Measurements from ENCODE around the gene WNT11. TPM values are rescaled to one million over a fixed set of nuclear protein-coding genes. Genes with fewer than 3 reads are reported as not detected.

Gene WNT11
- 0.13 TPM in 1 of 2 replicates, not detected in the other for total RNA-seq

GRCh38 chr11:76206327-76207081 is at the start of gene WNT11:
Gene WNT11 (minus strand): TSS chr11:76206502. CDS start chr11:76206407, 95 bp downstream.
- DNase-seq (ENCODE audit: low read depth in 2 of 2), result peak in 1 of 2 donors; percentile 43

GRCh38 chr11:76253416-76253815 is 47.1 kb upstream of the WNT11 start:
- no peak for DNase-seq (ENCODE audit: low read depth in 2 of 2)

GRCh38 chr11:76252631-76253070 is 46.3 kb upstream of the WNT11 start:
- DNase-seq (ENCODE audit: low read depth in 2 of 2), result no peak

GRCh38 chr11:76251576-76251975 is 45.3 kb upstream of the WNT11 start:
- DNase-seq (ENCODE audit: low read depth in 2 of 2), result no peak

DNA sequence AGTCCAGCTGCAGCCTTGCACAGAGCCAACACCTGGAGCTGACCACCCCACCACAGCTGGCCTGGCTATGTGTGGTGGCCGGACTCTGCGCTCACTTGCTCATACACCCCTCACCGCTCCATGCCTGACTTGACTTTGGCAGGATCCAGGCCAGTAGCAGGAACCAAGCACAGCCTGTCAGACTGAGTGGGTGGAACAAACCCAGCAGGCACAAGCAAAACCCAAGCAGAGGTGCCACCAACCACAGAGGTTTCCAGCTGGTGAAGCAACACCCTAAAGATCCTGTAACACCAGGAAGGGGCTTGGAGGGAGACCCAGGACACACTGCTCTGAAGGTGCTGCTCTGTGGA is 44.9 kb upstream of the WNT11 start:
- DNase-seq (ENCODE audit: low read depth in 2 of 2), result no peak

GRCh38 chr11:76250520-76251225 is 44.4 kb upstream of the WNT11 start:
- DNase-seq (ENCODE audit: low read depth in 2 of 2), result no peak

- no peak for DNase-seq (ENCODE audit: low read depth in 2 of 2)
These were observed 43.0 kb upstream of the WNT11 start for GRCh38 chr11:76249195-76249741.

DNA sequence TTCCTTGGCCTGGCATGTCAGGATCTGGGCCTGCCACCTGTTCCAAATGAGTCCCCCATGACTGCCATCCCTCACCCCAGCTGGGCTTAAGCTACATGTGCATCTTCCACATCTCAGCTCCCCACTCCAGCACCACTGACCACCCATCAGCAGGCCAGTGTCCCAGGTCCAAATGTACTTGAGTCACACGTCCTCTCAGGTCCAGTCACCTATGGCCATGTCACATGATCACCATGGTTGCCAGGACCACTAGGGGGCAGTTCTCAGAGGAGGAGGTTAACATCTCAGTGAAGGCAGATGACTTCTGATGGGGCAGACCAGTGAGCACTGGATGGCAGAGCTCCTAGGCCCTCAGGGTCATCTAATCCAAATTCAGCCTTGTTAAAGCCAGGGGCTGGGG is 41.9 kb upstream of the WNT11 start:
- peak; percentile 22 to 51 for DNase-seq (ENCODE audit: low read depth in 2 of 2)

GRCh38 chr11:76247091-76247490 is 40.8 kb upstream of the WNT11 start:
- DNase-seq (ENCODE audit: low read depth in 2 of 2), result no peak

DNA sequence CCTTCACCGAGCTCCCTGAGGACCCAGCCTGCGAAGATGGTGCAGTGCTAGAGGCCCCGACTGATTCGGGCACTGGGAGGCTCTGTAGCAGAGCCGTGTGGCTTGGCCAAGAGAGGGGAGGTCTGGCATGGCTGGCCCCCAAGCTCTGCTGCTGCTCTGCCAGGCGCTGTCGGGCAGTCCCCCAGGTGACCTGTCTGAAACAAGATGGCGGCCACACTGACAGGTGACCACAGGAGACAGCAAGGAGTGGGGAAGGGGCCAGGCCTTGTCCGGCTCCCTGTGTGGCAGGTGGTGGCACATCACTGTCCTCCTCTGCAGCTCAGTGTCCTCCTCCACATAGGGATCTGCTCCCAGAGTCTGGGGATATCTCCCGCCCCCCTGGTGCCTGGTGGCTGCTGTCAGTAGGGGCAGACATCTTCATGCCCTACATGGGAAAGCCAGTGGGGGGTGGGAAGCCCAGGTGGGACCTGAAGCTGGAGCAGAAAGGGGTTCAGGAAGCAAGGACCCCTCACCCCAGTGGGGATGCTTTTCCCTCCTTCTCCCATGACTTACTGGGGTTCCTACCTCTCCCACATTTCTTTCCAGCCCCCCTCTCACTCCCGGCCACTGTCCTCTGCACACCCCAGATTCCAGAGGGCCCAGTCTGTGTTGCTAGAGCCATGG is 40.1 kb upstream of the WNT11 start:
- DNase-seq (ENCODE audit: low read depth in 2 of 2), result no peak

DNA sequence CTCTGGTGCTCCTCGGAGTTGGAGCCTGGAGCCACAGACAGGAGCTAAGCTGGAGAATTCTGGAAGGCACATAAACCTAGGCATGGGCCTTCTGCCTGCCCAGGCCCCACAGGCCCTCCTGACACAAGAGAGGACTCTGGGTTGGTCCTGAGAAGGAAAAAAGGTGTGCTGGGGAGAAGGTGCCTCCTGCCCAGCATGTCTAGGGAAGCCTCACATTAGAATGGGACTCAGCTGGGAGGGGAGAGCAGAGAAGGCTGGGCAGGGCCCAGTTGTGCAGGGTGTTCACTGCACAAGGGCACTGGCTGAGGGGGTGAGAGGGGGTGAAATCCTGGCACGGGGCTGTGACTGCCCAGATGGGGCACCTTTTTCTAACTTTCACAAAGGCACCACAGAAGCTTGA is 39.4 kb upstream of the WNT11 start:
- DNase-seq (ENCODE audit: low read depth in 2 of 2), result no peak

- no peak for DNase-seq (ENCODE audit: low read depth in 2 of 2)
These were observed 38.1 kb upstream of the WNT11 start for GRCh38 chr11:76244316-76244851.

GRCh38 chr11:76243957-76244285 is 37.6 kb upstream of the WNT11 start:
- no peak for DNase-seq (ENCODE audit: low read depth in 2 of 2)

DNA sequence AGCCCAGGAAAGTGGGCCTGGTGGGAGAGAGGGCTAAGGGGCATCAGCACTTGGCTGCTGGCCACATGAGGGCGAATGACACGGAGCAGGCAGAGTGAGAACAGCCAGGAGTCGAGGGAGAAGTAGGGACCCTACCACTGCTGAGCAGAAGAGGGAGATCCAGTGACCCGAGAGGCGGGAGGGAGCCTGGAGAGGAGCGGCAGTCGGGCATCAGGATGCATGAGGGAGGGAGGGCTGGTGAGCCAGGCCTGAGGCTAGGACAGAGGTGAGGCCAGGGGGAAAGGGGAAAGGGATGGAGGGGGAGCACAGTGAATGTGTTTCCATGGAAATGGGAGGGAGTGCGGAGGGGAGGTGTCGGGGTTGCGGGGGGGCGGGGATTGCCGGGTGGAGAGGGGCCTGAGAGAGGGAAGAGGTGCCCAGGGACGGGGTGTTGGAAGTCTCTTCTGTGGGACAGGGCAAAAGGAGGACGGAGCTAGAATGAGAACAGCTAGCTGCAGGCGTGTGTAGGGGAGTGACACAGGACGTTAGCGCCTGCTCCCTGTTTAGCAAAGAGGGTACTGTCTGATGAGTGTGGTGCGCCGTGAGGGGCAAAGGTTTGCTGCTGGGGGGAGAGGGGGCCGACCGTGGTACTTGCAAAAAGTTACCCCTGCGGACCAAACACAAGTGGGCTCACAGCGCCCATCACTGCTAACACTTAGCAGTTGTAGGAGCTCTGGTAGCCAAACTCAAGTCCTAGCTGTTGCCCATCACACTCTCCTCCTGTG is 37.1 kb upstream of the WNT11 start:
- DNase-seq (ENCODE audit: low read depth in 2 of 2), result no peak

DNA sequence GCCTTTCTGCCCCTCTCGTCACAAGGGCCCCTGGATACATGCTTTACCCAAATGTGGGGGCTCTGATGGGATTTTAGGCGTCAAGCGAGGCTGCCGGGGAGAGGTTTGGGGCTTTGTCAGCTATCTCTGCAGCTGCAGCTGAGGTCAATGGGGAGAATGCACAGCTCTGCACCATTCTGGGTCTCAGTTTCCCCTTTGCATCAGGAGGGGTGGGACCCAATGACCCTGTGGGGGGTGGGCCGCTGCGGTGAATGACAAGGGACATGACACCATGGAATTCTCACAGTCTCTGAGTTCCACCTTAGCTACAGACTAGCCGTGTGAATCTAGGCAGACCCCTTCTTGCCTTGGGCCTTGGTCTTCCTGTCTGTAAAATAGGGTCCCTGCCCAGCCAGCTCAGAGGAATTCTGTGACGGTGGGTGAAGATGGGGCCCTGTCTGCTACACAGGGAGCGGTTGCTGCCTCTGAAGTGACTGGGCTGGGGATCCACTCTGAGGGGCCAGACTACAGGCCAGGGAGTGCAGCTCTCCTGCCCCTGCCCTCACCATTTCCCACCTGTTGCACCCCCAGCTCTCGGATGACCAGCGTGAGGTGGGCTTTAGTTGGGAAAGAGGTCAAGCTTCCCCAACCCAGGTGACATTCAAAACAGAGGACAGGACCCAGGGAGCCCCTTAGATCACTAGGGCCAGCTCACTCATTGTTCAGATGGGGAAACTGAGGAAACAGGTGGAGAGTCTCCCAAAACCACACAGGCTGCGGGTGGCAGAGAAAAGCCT is 35.9 kb upstream of the WNT11 start:
- no peak for DNase-seq (ENCODE audit: low read depth in 2 of 2)

DNA sequence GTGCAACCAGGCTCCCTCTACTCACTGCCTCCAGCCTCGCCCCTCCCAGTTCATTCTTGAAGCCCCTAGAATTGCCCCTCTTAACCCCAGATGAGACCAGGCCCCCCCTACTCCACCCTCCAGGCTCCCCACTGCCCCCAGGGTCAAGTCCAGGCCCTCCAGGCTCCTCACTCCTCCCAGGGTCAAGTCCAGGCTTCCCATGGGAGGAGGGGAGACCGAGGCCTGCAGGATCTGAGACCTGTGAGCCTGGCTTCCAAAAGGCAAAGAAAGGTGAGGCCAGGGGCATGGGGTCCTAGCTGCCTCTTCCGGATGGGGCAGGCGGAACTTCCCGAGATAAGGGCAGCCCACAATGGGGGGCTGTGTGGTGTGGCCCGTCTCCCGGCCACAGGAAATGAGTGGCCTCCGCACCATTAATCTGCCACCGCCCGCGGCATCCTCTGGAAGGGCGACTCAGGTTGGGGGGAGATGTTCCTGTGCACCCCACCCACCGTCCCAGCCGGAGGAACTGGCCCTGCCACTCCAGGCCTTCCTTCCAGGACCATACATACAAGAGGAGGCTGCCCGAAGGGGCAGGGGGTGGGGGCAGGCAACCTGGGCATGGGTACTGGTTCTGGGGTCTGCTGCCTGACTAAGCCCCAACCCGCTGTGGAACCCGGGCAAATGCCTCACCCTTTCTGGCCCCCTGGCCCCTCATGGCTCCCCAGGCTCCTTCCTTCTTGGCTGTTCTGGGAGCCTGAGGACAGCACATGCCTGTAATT is 35.1 kb upstream of the WNT11 start:
- DNase-seq (ENCODE audit: low read depth in 2 of 2), result no peak

DNA sequence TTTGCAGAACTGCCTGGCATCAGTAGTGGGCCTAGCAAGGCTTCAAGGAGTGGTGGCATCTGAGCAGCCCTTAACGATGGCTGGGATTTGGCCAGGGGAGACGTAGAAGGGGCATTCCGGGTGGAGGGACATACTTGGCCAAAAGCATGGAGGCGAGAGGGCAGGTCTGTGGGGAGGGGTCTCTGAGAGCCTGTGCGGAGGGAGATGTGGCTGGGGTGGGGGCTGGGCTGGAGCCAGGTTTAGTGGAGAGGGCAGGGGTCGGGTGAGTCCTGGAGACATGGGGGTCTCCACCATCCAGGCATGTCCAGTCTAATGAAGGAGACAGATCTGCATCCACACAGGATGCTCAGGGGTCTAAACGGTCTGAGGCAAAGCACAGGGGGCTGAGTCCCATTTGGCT is 34.4 kb upstream of the WNT11 start:
- no peak for DNase-seq (ENCODE audit: low read depth in 2 of 2)

DNA sequence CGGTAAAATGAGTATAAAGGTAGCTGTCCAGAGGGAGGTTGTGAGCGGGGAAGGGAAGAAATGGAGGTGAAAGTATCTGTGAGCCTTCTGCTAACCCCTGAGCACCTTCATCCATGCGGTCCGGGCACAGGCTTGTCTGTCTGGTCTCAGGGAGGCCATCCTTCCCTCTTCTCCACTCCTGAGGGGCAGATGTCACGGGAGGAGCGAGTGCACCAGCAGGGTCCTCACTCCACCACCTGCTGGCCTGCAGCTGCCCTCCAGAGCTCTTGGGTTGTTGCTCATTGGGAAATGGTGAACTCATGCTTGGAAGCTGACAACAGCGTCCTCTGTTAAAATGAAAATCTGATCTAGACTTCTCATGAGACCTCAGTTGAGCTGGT is 33.8 kb upstream of the WNT11 start:
- DNase-seq (ENCODE audit: low read depth in 2 of 2), result no peak

- DNase-seq (ENCODE audit: low read depth in 2 of 2), result no peak
These were observed 33.3 kb upstream of the WNT11 start for GRCh38 chr11:76239483-76240160.

Measured in dermis microvascular lymphatic vessel endothelial cell (primary cell).